ENCODE data around the gene RAB11FIP5.

The RAB11FIP5 gene

DNA sequence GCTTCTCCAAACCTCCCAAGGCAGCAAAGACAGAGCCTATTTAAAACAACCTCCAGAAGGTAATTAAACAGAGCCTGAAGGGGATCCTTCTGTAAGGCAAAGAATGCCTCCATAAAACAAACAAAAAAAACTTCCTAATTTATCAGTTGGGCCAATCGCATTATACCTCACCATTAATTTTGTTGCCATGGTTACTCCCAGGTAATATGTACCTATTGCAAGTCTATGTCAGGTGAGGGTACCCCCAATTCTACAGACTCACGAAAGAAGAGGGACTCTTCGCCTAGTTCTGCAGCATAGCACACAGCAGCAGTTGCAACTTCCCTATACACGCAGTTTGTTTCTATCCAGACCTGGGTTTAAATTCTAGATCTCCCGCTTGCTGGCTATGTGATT, 80.0 kb downstream of the RAB11FIP5 start:
- DNase-seq (ENCODE audit: low spot score), result no peak

DNA sequence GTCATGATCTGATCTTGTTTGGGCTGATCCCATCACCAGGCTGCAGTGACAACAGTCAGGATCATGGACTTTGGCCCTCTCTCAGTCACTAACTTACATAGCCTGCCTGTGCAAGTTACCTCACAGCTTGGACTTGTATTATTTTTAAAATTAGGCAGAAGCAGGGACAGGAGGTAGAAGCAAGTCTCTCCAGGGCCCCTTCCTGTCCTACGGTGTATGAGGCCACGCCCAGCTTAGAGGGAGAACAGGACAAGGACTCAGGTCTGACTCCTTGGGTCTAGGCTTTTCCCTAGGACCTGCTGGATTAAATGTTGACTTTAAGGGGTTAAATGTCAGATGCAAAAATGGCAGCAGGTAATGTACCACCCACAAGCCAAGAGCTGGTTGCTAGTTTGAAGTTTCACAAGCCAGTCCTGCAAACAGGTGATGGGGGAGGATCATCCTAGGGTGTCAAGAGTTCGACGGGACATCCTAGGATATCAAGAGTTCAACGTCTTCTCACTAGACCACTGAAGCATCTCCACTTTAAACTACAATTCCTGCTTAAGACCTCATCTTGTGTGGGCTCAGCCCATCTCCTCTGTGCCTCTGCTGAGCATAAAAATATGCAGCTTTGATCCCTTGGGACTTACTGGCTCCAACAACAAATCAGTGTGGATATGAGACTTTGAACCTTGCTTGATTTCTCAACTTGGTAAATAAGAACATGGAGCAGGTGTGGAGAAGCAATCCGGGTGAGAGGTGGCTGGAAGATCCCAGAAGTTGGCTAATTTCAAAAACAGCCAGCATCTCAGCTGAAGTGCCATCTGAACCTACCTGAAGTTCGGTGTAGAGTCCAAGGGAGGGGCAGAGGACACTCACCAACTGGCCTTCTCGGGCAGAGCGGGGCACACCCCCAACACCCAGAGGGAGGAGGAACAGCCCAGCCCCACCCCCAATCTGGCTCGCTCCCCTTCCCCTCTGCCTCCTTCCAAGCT, 80.7 kb downstream of the RAB11FIP5 start:
- DNase-seq (ENCODE audit: low spot score), result no peak

DNA sequence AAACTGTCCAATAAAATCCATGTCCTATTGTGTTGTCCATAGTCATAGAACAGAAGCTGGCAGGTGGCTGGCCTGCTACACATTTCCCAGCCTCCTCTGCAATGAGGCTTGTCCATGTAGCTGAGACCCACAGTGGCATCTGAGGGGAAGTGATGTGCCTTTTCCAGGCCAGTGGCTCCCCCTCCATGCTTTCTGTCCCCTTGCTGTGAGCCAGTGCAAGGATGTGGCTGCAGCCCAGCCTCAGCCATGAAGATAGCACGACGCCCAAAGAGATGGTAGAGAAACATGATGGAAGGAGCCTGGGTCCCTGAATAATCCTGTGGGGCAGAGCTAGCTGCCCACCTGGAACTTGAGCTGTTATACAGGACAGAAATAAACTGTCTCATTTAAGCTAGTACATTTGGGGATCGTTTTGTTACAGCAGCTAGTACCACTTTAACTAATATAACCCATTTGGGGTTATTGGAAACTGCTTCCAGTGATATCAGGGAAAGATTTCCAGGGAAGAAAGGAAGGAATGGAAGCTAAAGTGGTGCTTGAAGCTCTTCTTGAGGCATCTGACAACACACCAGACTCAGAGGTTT, 81.6 kb downstream of the RAB11FIP5 start:
- DNase-seq (ENCODE audit: low spot score), result no peak

DNA sequence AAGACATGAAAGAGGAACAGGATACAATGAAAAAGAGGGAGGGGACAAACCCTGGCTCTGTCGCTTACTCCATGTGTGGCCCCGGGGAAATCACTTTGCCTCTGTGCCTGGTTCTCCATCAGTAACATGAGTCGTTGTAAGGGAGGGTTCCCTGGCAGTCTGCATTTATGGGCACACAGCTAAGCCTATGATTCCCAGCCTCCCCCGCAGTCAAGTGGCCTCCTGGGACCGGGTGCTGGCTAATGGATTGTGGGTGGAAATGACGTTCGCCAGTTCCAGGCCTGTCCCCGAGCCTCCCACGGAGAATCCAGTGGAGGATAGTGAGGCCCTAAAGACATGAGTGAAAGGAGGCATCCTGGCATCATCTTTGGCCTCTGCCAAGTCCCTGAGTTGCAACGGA, 83.9 kb downstream of the RAB11FIP5 start:
- no peak for DNase-seq (ENCODE audit: low spot score)

DNA sequence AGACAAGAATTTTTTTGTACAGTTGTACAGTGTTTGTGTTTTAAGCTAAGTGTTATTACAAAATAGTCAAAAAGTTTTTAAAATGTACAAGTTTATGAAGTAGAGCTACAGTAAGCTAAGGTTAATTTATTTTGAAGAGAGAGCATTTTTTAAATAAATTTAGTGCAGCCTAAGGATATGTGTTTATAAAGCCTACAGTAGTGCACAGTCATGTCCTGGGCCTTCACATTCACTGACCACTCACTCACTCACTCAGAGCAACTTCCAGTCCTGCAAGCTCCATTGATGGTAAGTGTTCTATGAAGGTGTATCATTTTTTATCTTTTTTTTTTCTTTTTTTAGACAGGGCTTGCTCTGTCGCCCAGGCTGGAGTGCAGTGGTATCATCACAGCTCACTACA, 85.4 kb downstream of the RAB11FIP5 start:
- DNase-seq (ENCODE audit: low spot score), result no peak

DNA sequence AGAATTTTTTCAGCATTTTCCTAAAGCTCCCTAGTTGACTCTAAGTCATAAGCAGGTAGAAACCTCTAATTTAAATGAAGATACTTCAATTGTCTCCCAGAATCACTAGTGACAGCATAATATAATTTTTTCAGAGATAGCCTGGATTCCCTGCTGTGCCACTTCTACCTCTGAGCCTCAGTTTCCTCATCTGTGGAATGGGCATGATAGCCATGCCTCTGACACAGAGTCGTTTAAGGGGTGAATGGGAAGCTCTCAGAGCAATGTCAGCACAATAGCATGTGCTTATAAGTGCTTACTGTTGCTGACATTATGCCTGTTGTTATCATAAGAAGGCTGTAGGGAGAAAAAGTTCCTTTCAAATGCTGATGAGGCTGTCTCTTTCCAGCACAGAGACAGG, 89.3 kb downstream of the RAB11FIP5 start:
- no peak for DNase-seq (ENCODE audit: low spot score)

Measured in CD4-positive, alpha-beta T cell treated with Interleukin-15 for 4 hours (primary cell).